GM12892 (cell line): ENCODE measurements around the gene BRSK1.

ENCODE experiments used
- POLR2A ChIP-seq: IDR thresholded peaks from 2 replicates; pipeline ENCODE4 v1.6.1; 2011; ENCODE audit warnings: low read depth, low read length, control low read depth
- POLR2AphosphoS5 ChIP-seq: IDR thresholded peaks from 2 replicates; pipeline ENCODE4 v1.6.1; 2011; ENCODE audit warnings: low read depth, low read length, control low read depth
- TAF1 ChIP-seq: IDR thresholded peaks from 2 replicates; pipeline ENCODE4 v1.6.1; 2011; ENCODE audit warnings: low read depth, mild to moderate bottlenecking, control low read depth, low read length, borderline replicate concordance

DNA sequence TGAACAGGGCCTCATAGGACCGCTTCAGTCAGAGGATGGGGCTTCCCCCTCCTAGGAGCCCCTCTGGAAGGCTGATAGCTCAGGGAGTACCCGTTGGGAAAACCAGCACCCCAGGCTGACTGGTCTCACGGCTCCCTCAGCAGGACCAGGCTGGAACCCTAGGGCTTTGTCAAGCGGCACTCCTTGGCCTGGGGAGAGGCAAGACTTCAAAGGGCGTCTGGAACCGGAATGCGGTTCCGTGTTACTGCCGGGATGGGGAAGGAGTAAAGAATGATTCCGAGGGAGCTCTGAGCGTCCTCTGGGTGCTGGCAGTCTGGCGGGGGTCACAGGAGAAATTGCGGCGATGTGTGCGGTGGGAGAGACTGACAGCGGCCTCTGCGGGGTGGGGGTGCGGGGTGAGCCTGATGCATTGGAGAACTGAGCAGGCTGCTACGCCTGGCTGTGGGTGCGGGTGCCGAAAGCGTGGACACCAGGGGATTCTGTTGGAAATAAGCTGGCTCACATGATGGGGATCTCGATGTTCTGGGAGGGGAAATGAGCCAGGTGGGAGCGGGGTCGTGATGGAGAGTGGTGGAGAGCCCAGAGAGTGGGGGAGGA, 68.8 kb downstream of the BRSK1 start:
- TF ChIP-seq POLR2A (no peak), POLR2AphosphoS5 (no peak), TAF1 (no peak)
